GM11168 (cell line): ENCODE data around the gene MED9.
"Not testable (repeated sequence)": the region's sequence is repeated elsewhere in the genome, so short reads cannot be mapped to it uniquely, and the experiment has no call there.

Experiments
- in situ Hi-C: fragments of 300-500 bp; cut with MboI; formaldehyde crosslinking; loops from one replicate; pipeline ENCODE4 v1.12.0; 2022; ENCODE audit warnings: low sequenced_read_pairs; ENCODE audit not compliant: unreplicated experiment

The MED9 gene

GRCh38 chr17:17454276-17454675, 22.5 kb upstream of the MED9 start:
- in situ Hi-C loops = no loop called here

- in situ Hi-C loops = not testable (repeated sequence)
These were observed 22.1 kb upstream of the MED9 start for GRCh38 chr17:17454700-17455099.

- in situ Hi-C loops = no loop called here
These were observed 21.6 kb upstream of the MED9 start for GRCh38 chr17:17455173-17455572.

- in situ Hi-C loops = no loop called here
These were observed 20.5 kb upstream of the MED9 start for GRCh38 chr17:17456251-17456650.

- in situ Hi-C loops = no loop called here
These were observed 19.1 kb upstream of the MED9 start for GRCh38 chr17:17457680-17458079.

- in situ Hi-C loops = no loop called here
These were observed 16.8 kb upstream of the MED9 start for GRCh38 chr17:17460038-17460437.

- in situ Hi-C loops = no loop called here
These were observed 14.6 kb upstream of the MED9 start for GRCh38 chr17:17462048-17462824.

GRCh38 chr17:17463821-17464220, 13.0 kb upstream of the MED9 start:
- in situ Hi-C loops = no loop called here

- in situ Hi-C loops = not testable (repeated sequence)
These were observed 10.9 kb upstream of the MED9 start for GRCh38 chr17:17465878-17466277.

- in situ Hi-C loops = no loop called here
These were observed 10.3 kb upstream of the MED9 start for GRCh38 chr17:17466511-17466910.

- in situ Hi-C loops = no loop called here
These were observed 9.8 kb upstream of the MED9 start for GRCh38 chr17:17467016-17467415.

- in situ Hi-C loops = no loop called here
These were observed 9.1 kb upstream of the MED9 start for GRCh38 chr17:17467720-17468119.

GRCh38 chr17:17468217-17469010, 8.4 kb upstream of the MED9 start:
- in situ Hi-C loops = no loop called here

GRCh38 chr17:17469358-17469757, 7.4 kb upstream of the MED9 start:
- in situ Hi-C loops = no loop called here

- in situ Hi-C loops = no loop called here
These were observed 6.8 kb upstream of the MED9 start for GRCh38 chr17:17469996-17470395.

GRCh38 chr17:17472333-17472920, 4.4 kb upstream of the MED9 start:
- in situ Hi-C loops = no loop called here

- in situ Hi-C loops = no loop called here
These were observed 2.5 kb upstream of the MED9 start for GRCh38 chr17:17474341-17474740.

GRCh38 chr17:17479209-17479608, 2.4 kb downstream of the MED9 start:
- in situ Hi-C loops = no loop called here

- in situ Hi-C loops = no loop called here
These were observed 3.9 kb downstream of the MED9 start for GRCh38 chr17:17480593-17481148.

GRCh38 chr17:17481860-17482259, 5.1 kb downstream of the MED9 start:
- in situ Hi-C loops = no loop called here

GRCh38 chr17:17484451-17484899, 7.7 kb downstream of the MED9 start:
- in situ Hi-C loops = no loop called here
